ENCODE results near the gene LITAF.

Gene LITAF

DNA sequence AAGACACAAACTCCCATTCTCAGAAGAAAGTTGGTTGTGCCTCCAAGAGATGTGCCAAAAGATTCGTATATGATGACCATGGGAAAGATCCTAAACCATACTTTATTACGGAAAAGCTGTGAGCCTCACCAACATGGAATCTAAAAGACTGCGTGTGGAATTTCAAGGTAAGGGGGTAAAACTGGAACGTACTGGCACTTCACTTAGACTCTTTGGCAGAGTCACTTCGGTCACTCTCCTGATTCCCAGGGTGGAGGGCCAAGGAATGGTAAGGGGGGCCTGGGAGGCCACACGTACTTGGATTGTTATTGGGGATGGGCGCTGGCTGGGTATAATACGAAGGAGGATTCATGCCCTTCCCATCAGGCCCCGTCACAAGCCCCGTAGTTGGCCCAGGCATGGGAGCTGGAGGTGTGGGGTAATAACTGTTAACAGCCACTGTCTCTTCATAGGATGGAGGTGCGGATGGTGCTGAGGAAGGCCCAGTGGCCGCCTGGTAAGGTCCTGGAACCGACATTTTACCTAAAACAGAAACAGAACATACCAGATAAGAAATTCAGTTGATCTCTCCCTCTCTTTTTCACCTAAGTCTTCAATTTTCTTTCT is 30.4 kb downstream of the LITAF start:
- Histone ChIP-seq H3K27me3 (no peaks in the 10 kb centered on the region), H3K36me3 (no peaks in the 10 kb centered on the region), H3K4me3 (ENCODE audit: low read depth, low read length) (no peak overlapping the region), H3K4me1 (no peaks in the 10 kb centered on the region), H3K9me3 (no peaks in the 10 kb centered on the region)
- TF ChIP-seq, protein P1, sequence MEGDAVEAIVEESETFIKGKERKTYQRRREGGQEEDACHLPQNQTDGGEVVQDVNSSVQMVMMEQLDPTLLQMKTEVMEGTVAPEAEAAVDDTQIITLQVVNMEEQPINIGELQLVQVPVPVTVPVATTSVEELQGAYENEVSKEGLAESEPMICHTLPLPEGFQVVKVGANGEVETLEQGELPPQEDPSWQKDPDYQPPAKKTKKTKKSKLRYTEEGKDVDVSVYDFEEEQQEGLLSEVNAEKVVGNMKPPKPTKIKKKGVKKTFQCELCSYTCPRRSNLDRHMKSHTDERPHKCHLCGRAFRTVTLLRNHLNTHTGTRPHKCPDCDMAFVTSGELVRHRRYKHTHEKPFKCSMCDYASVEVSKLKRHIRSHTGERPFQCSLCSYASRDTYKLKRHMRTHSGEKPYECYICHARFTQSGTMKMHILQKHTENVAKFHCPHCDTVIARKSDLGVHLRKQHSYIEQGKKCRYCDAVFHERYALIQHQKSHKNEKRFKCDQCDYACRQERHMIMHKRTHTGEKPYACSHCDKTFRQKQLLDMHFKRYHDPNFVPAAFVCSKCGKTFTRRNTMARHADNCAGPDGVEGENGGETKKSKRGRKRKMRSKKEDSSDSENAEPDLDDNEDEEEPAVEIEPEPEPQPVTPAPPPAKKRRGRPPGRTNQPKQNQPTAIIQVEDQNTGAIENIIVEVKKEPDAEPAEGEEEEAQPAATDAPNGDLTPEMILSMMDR (IDR thresholded peaks at IDR 0.05; ENCODE audit: low read depth, low read length), result no peak
- DNase-seq, result no peak

DNA sequence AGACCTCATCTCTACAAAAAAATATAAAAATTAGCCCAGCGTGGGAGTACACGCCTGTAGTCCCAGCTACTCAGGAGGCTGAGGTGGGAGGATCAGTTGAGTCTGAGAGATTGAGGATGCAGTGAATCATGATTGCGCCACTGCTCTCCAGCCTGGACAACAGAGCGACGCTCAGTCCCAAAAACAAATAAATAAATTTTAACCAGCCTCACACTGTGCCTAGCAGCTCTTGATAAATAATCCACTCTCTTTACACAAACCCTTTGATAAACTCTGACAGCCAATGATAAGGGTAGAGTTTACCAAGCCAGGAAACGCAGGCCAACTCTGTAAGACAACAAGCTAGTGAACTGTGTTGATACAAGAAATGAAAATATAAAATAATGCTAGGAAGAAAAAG is 32.7 kb downstream of the LITAF start:
- no peaks in the 10 kb centered on the region for H3K27me3 ChIP-seq
- TF ChIP-seq, protein P1 (IDR thresholded peaks at IDR 0.05; ENCODE audit: low read depth, low read length), result no peak
- DNase-seq, result no peak
- no peaks in the 10 kb centered on the region for H3K36me3 ChIP-seq
- no peak overlapping the region for H3K4me3 ChIP-seq (ENCODE audit: low read depth, low read length)
- H3K9me3 ChIP-seq, result no peaks in the 10 kb centered on the region
- no peaks in the 10 kb centered on the region for H3K4me1 ChIP-seq

DNA sequence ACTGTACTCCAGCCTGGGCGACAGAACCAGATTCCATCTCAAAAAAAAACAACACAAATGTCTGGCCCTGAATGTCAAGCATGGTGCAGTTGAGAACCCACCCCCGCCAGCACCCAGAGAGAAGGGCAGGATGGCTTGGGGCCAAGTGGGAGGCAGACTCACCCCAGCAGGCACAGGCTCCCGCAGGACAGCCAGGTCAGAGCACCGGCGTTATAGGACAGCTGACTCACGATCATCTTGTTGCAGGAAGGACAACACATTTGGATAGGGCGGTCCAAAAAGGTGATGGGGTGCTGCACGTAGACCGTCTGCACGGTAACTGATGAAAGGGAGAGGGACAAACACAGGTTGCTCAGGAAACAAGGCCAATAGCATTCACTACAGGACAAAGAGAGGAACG is 33.3 kb downstream of the LITAF start:
- no peaks in the 10 kb centered on the region for H3K36me3 ChIP-seq
- no peaks in the 10 kb centered on the region for H3K27me3 ChIP-seq
- H3K4me3 ChIP-seq (ENCODE audit: low read depth, low read length), result no peak overlapping the region
- TF ChIP-seq, protein P1 (IDR thresholded peaks at IDR 0.05; ENCODE audit: low read depth, low read length), result no peak
- no peaks in the 10 kb centered on the region for H3K4me1 ChIP-seq
- H3K9me3 ChIP-seq, result no peaks in the 10 kb centered on the region
- DNase-seq, result no peak

DNA sequence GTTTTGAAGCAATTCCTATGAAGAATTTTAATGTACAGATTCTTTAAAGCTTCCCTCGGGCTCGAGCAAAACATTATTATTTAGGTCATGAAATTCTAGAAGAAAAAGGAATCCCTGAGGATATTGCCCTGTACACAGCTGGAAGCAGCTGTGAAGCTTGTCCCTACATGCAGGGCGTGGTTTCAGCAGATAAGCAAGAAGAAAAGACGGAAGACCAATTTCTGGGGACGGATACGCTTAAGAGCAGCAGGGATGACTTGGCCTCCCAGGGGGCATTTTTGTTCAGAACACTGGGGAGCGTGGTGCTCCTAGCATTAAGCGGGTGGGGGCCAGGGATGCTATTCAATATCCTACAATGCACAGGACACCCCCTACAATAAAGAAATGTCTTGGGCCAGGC is 34.3 kb downstream of the LITAF start:
- Histone ChIP-seq H3K4me3 (ENCODE audit: low read depth, low read length) (no peak overlapping the region), H3K27me3 (no peaks in the 10 kb centered on the region), H3K36me3 (no peaks in the 10 kb centered on the region), H3K9me3 (no peaks in the 10 kb centered on the region), H3K4me1 (no peaks in the 10 kb centered on the region)
- TF ChIP-seq, protein P1 (IDR thresholded peaks at IDR 0.05; ENCODE audit: low read depth, low read length), result no peak
- DNase-seq, result no peak

DNA sequence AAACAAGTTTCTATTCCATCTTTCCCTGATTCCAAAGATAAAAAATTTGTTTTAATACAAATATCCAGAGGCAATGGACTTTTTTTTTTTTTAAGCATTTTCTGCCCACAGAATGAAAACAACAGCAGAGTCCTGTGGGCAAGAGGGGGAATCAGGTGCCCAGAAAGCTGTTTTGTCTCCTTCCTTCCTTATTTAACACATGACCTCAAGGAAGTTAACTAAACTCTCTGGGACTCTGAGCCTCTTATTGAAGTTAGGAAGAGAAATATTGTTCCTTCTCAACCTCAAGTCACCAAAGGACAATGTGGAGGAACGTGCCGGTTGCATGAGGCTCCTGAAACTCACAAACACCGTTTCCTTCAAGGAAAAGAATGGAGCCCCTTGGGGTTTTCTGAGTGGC is 34.9 kb downstream of the LITAF start:
- Histone ChIP-seq H3K4me1 (no peaks in the 10 kb centered on the region), H3K4me3 (ENCODE audit: low read depth, low read length) (no peak overlapping the region), H3K36me3 (no peaks in the 10 kb centered on the region), H3K27me3 (no peaks in the 10 kb centered on the region), H3K9me3 (no peaks in the 10 kb centered on the region)
- TF ChIP-seq, protein P1 (IDR thresholded peaks at IDR 0.05; ENCODE audit: low read depth, low read length), result no peak
- no peak for DNase-seq

DNA sequence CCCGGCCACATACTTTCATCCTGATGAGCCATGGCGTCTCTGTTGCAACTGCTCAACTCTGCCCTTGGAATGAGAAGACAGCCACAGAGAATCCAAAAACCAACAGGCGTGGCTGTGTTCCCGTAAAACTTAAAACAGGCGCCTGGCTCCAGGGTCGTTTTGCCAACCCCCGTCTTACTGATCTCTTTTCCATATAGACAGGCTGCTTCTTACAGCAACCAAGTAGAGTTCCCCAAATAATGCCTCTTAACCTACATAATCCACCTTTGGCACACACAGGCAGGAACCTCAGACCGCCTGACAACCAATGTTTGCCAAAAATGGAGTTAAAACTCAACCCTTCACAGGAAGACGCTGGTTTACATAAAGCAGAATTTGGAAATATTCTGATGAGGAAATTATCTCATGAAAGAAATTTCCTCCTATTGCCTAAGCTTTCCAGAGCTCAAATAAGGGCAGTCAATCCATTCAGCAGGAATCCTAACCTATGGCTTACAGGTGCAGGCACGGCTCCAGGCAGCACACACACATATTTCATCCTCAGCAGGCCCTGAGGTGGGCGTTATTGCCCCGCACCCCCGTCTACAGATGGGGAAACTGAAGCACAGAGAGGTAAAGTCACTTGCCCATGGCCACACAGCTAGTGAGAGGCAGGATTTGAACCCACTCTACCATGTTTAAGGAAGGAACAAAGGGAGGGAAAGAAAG is 35.8 kb downstream of the LITAF start:
- Histone ChIP-seq H3K27me3 (no peaks in the 10 kb centered on the region), H3K9me3 (no peaks in the 10 kb centered on the region), H3K36me3 (no peaks in the 10 kb centered on the region), H3K4me3 (ENCODE audit: low read depth, low read length) (no peak overlapping the region), H3K4me1 (no peaks in the 10 kb centered on the region)
- TF ChIP-seq, protein P1 (IDR thresholded peaks at IDR 0.05; ENCODE audit: low read depth, low read length), result no peak
- DNase-seq, result no peak

All from BE2C (cell line).